Measurements from ENCODE around the gene EWSR1. TPM values are rescaled to one million over a fixed set of nuclear protein-coding genes. Genes with fewer than 3 reads are reported as not detected.

EWSR1 gene
- total and polyA plus RNA-seq, 2 of the 4 experiments (the other 2 are of a cell fraction): 243 to 518 TPM

- Histone ChIP-seq H3K56ac (ENCODE audit: extremely low read depth, insufficient read depth, low read length) (no peak overlapping the region), H3K4me2 (ENCODE audit: low read depth, low read length) (no peak overlapping the region), H4K20me1 (ENCODE audit: insufficient read depth, low read length) (no peaks in the 10 kb centered on the region; the same call in 1 of the 2 replicates), H3K4me1 (ENCODE audit: control insufficient read depth, insufficient read depth, low read length) (no peaks in the 10 kb centered on the region), H3K9me3 (ENCODE audit: control insufficient read depth, insufficient read depth, low read length) (no peaks in the 10 kb centered on the region), H3K14ac (replicated peaks; ENCODE audit: low read depth, low read length) (no peak overlapping the region), H4K5ac (ENCODE audit: low read depth, low read length) (no peak overlapping the region), H3K9ac (ENCODE audit: low read depth, low read length) (no peak overlapping the region), H2AFZ (replicated peaks; ENCODE audit: low read length, poor library complexity) (no peak overlapping the region), H3K4me3 (ENCODE audit: insufficient read depth, low read depth, low read length) (no peak overlapping the region), H3K18ac (ENCODE audit: low read depth, low read length) (no peak overlapping the region), H3K4ac (ENCODE audit: low read depth, low read length) (no peak overlapping the region), H2BK5ac (ENCODE audit: low read depth, low read length, poor library complexity, severe bottlenecking) (no peak overlapping the region), H3K27me3 (ENCODE audit: control insufficient read depth, insufficient read depth, low read length) (no peaks in the 10 kb centered on the region), H3K36me3 (ENCODE audit: control insufficient read depth, insufficient read depth, low read length) (peaks cover 53% of the 10 kb centered on the region), H3K27ac (ENCODE audit: insufficient read depth, low read length) (no peak overlapping the region), H2AK5ac (ENCODE audit: low read depth, low read length) (no peak overlapping the region), H3K79me1 (ENCODE audit: low read depth in 1 of 2, low read length in 2 of 2) (peaks cover 0 to 3% of the 10 kb centered on the region in 2 experiments; a peak in 1 of 4 replicates), H3K9me1 (ENCODE audit: insufficient read depth, low read length) (no peaks in the 10 kb centered on the region; the same call in 1 of the 2 replicates), H4K8ac (ENCODE audit: low read depth in 2 of 2, low read length in 2 of 2) (no peak overlapping the region), H2BK20ac (ENCODE audit: low read depth, low read length) (no peak overlapping the region), H2AK9ac (replicated peaks; ENCODE audit: low read depth, low read length, poor library complexity) (no peak overlapping the region), H2BK120ac (ENCODE audit: low read depth, low read length) (no peak overlapping the region), H4K91ac (ENCODE audit: insufficient read depth, low read depth, low read length) (no peak overlapping the region), H2BK15ac (ENCODE audit: low read depth, low read length) (no peak overlapping the region), H3K23ac (ENCODE audit: low read depth, low read length) (no peak overlapping the region)
- BruUV-seq (replicated peaks): no TSS peak
- TF ChIP-seq MAZ (IDR thresholded peaks at IDR 0.05; ENCODE audit: borderline replicate concordance, low read depth, low read length): no peak
- no peak for TF ChIP-seq MAFK (IDR thresholded peaks at IDR 0.05; ENCODE audit: low read depth, low read length)
- no peak for TF ChIP-seq CHD1 (IDR thresholded peaks at IDR 0.05; ENCODE audit: low read depth, low read length)
- no peak for TF ChIP-seq FOS (IDR thresholded peaks at IDR 0.05; ENCODE audit: low read depth, low read length)
- no peak for TF ChIP-seq NFE2L2 (IDR thresholded peaks at IDR 0.05; ENCODE audit: low read depth, low read length)
- TF ChIP-seq SMC3 (IDR thresholded peaks at IDR 0.05; ENCODE audit: low read depth, low read length): no peak
- TF ChIP-seq USF2 (IDR thresholded peaks at IDR 0.05; ENCODE audit: low read depth, low read length): no peak
- no peak for TF ChIP-seq RAD21 (IDR thresholded peaks at IDR 0.05; ENCODE audit: low read length)
- TF ChIP-seq RCOR1 (IDR thresholded peaks at IDR 0.05; ENCODE audit: insufficient replicate concordance, low read length): no peak
- CTCF ChIA-PET: no interaction called here
- dilution Hi-C loops (cut with HindIII; ENCODE audit: low sequenced_read_pairs, unreplicated experiment) (no loop called here), in situ Hi-C loops (cut with MboI; ENCODE audit: low sequenced_read_pairs) (no loop called here), intact Hi-C loops (cut with micrococcal nuclease) (no loop called here)
- no peak for DNase-seq
- ATAC-seq (ENCODE audit: low read depth): no peak
- 90% methylated on average over 4 of the region's 12 CpGs; no CpG with 5 or more reads in 1 of the 2 experiments for WGBS, 2 experiments (ENCODE audit: extremely low coverage in 2 of 2, insufficient read length in 1 of 2)
- POLR2A ChIA-PET (ENCODE audit: unreplicated experiment): no interaction called here
Measured at GRCh38 chr22:29337631-29338284, 69.7 kb downstream of the EWSR1 start.

Measured in IMR-90 (cell line).